MCF 10A (cell line): ENCODE data around the gene RPL41. TPM values are rescaled to one million over a fixed set of nuclear protein-coding genes. Genes with fewer than 3 reads are reported as not detected.
A peak's percentile ranks its signal among the peaks of the same experiment; 100 is the strongest.

Experiments
- BruUV-seq: library from RNA; stranded (reverse); fragments of 400-500 nt; replicated peaks from 2 replicates; lab custom pipeline; 2021; lab: Mats Ljungman, UMichigan
- CTCF ChIA-PET: fragments of 300-600 bp; sonication (Branson Sonifier 250); formaldehyde crosslinking; extraction: SDS; loops from one replicate; lab custom pipeline; 2021; ENCODE audit warnings: antibody characterized with exemption, inconsistent platforms; lab: Yijun Ruan, JAX
- POLR2A ChIA-PET: fragments of 300-600, 350-650 bp; sonication (Branson Sonifier 250); formaldehyde crosslinking; extraction: SDS; loops from one replicate; lab custom pipeline; 2020; ENCODE audit warnings: antibody characterized with exemption, inconsistent platforms; lab: Yijun Ruan, JAX
- DNase-seq: peaks from one replicate; pipeline ENCODE4 v3.0.0-alpha.2; 2018; ENCODE audit not compliant: unreplicated experiment
- H3K27ac Mint-ChIP-seq: one replicate; pipeline ENCODE4 v1.8.0; 2022; ENCODE audit warnings: mild to moderate bottlenecking, low read depth, mixed read lengths; ENCODE audit not compliant: unreplicated experiment
- H3K27me3 Mint-ChIP-seq: one replicate; pipeline ENCODE4 v1.8.0; 2022; ENCODE audit warnings: mixed read lengths; ENCODE audit not compliant: insufficient read depth, unreplicated experiment
- H3K36me3 Mint-ChIP-seq: one replicate; pipeline ENCODE4 v1.8.0; 2022; ENCODE audit warnings: mild to moderate bottlenecking, moderate library complexity, mixed read lengths; ENCODE audit not compliant: insufficient read depth, unreplicated experiment
- H3K4me1 Mint-ChIP-seq: one replicate; pipeline ENCODE4 v1.8.0; 2022; ENCODE audit warnings: mixed read lengths; ENCODE audit not compliant: insufficient read depth, unreplicated experiment
- H3K4me3 Mint-ChIP-seq: one replicate; pipeline ENCODE4 v1.8.0; 2022; ENCODE audit warnings: mild to moderate bottlenecking, moderate library complexity, mixed read lengths; ENCODE audit not compliant: unreplicated experiment
- H3K9me3 Mint-ChIP-seq: one replicate; pipeline ENCODE4 v1.8.0; 2022; ENCODE audit warnings: mixed read lengths; ENCODE audit not compliant: unreplicated experiment
- CTCF ChIP-seq: fragments of 200-600 bp; IDR thresholded peaks from one replicate; pipeline ENCODE4 v1.8.0; 2022; ENCODE audit warnings: antibody characterized with exemption, mild to moderate bottlenecking; ENCODE audit not compliant: unreplicated experiment
- intact Hi-C: fragments of 100-400 bp; cut with micrococcal nuclease; formaldehyde crosslinking; loops from 2 replicates; pipeline ENCODE4 v1.14.1; 2022
- total RNA-seq: library from RNA; stranded (reverse); gene quantifications from 2 replicates; pipeline ENCODE4 v1.2.3, GENCODE V29; 2022

Gene RPL41
- total RNA-seq, 1 experiment from 2014 or later = 4,734 TPM

GRCh38 chr12:56165369-56165768 is 48.9 kb downstream of the RPL41 start:
- Mint-ChIP-seq H3K4me1 (peaks cover 12% of the 10 kb centered on the region), H3K27ac (peak overlapping the region; percentile 16), H3K4me3 (no peak overlapping the region), H3K36me3 (peaks cover 98% of the 10 kb centered on the region), H3K9me3 (no peaks in the 10 kb centered on the region), H3K27me3 (no peaks in the 10 kb centered on the region)
- no peak for DNase-seq
- intact Hi-C loops = no loop called here
- no peak for TF ChIP-seq CTCF
- ChIA-PET POLR2A (interaction anchor here (1.1 to 7.6 kb wide), 7 partner anchors 9 to 47 kb away, joined by 3 to 146 read pairs (median 6); partner anchors contain the start of genes ESYT1, SMARCC2 and ZC3H10), CTCF (interaction anchor here (0.5 to 1.5 kb wide), 7 partner anchors 9 to 121 kb away, joined by 3 to 6 read pairs (median 3); partner anchors contain the start of gene RNF41)
- no TSS peak for BruUV-seq

Other genes starting within 250 kb of the RPL41 start
- 50.5 and 56.5 TPM in 2 replicates for gene PYM1, start 188.7 kb upstream of the RPL41 start, total RNA-seq
- gene DGKA, start 185.5 kb upstream of the RPL41 start, total RNA-seq = 177 and 236 TPM in 2 replicates
- gene PMEL, start 150.6 kb upstream of the RPL41 start, total RNA-seq = 0.59 TPM in 1 of 2 replicates, not detected in the other
- gene CDK2, start 149.8 kb upstream of the RPL41 start, total RNA-seq = 17.9 and 23.8 TPM in 2 replicates
- gene RAB5B, start 142.6 kb upstream of the RPL41 start, total RNA-seq = 67.4 and 96.1 TPM in 2 replicates
- 6.3 and 7.9 TPM in 2 replicates for gene SUOX, start 119.4 kb upstream of the RPL41 start, total RNA-seq
- 2.4 and 3.4 TPM in 2 replicates for gene IKZF4, start 95.6 kb upstream of the RPL41 start, total RNA-seq
- gene RPS26, start 74.7 kb upstream of the RPL41 start, total RNA-seq = 45.1 and 67.3 TPM in 2 replicates
- gene ERBB3, start 36.5 kb upstream of the RPL41 start, total RNA-seq = 1.1 and 3.7 TPM in 2 replicates
- 158 and 205 TPM in 2 replicates for gene PA2G4, start 12.1 kb upstream of the RPL41 start, total RNA-seq
- 2.8 and 3.5 TPM in 2 replicates for gene ZC3H10, start 1.6 kb downstream of the RPL41 start, total RNA-seq
- gene ESYT1, start 11.6 kb downstream of the RPL41 start, total RNA-seq = 111 and 123 TPM in 2 replicates
- gene MYL6B, start 36.0 kb downstream of the RPL41 start, total RNA-seq = 46.0 and 58.0 TPM in 2 replicates
- 716 and 997 TPM in 2 replicates for gene MYL6, start 41.7 kb downstream of the RPL41 start, total RNA-seq
- gene SMARCC2, start 72.8 kb downstream of the RPL41 start, total RNA-seq = 52.1 and 57.0 TPM in 2 replicates
- gene RNF41, start 105.3 kb downstream of the RPL41 start, total RNA-seq = 92.1 and 108 TPM in 2 replicates
- gene NABP2, start 107.7 kb downstream of the RPL41 start, total RNA-seq = 53.3 and 56.2 TPM in 2 replicates
- not detected in 2 replicates for gene SLC39A5, start 113.4 kb downstream of the RPL41 start, total RNA-seq
- gene ANKRD52, start 141.8 kb downstream of the RPL41 start, total RNA-seq = 46.3 and 73.8 TPM in 2 replicates
- gene COQ10A, start 150.3 kb downstream of the RPL41 start, total RNA-seq = 3.6 and 3.8 TPM in 2 replicates
- 213 and 257 TPM in 2 replicates for gene CS, start 183.7 kb downstream of the RPL41 start, total RNA-seq
- gene CNPY2, start 199.4 kb downstream of the RPL41 start, total RNA-seq = 169 and 210 TPM in 2 replicates
- gene PAN2, start 217.4 kb downstream of the RPL41 start, total RNA-seq = 72.9 and 80.1 TPM in 2 replicates
- 0.61 and 1.7 TPM in 2 replicates for gene IL23A, start 222.3 kb downstream of the RPL41 start, total RNA-seq
- gene STAT2, start 243.5 kb downstream of the RPL41 start, total RNA-seq = 61.2 and 101 TPM in 2 replicates
- gene APOF, start 246.2 kb downstream of the RPL41 start, total RNA-seq = not detected in 2 replicates